Hepatocyte (in vitro differentiated cells): ENCODE data around the gene HSD17B7.

Experiments used
- EZH2phosphoT487 ChIP-seq: fragments of 200-600 bp; sonication (generic); IDR thresholded peaks from one replicate; pipeline ENCODE4 v1.6.1; 2018; ENCODE audit warnings: antibody characterized with exemption, mild to moderate bottlenecking, low read depth, moderate library complexity; ENCODE audit not compliant: unreplicated experiment, severe bottlenecking
- TF ChIP-seq, protein P1 (sequence below): fragments of 200-600 bp; sonication (generic); IDR thresholded peaks from 2 replicates; pipeline ENCODE4 v1.5.1; 2016; ENCODE audit warnings: antibody characterized with exemption, mild to moderate bottlenecking; ENCODE audit not compliant: poor library complexity

DNA sequence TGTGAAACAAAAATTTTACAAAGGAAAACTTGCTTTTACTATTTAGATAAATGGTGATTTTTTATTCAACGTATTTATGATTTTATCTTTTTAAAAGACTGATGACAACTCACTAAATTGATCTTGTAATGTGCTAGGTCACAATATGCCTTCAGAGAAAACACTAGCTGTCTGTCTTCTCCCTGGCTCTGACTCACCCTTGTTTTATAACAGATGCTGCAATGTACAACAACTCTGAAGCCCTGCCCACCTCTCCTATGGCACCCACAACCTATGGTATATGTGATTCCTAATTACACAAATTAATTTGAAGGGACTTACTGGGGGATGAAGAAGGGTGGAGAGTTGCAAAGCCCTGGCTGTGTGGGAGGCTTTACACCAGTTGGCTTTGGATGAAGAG lies 24.7 kb upstream of the HSD17B7 start:
- TF ChIP-seq, protein P1, sequence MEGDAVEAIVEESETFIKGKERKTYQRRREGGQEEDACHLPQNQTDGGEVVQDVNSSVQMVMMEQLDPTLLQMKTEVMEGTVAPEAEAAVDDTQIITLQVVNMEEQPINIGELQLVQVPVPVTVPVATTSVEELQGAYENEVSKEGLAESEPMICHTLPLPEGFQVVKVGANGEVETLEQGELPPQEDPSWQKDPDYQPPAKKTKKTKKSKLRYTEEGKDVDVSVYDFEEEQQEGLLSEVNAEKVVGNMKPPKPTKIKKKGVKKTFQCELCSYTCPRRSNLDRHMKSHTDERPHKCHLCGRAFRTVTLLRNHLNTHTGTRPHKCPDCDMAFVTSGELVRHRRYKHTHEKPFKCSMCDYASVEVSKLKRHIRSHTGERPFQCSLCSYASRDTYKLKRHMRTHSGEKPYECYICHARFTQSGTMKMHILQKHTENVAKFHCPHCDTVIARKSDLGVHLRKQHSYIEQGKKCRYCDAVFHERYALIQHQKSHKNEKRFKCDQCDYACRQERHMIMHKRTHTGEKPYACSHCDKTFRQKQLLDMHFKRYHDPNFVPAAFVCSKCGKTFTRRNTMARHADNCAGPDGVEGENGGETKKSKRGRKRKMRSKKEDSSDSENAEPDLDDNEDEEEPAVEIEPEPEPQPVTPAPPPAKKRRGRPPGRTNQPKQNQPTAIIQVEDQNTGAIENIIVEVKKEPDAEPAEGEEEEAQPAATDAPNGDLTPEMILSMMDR: no peak
- no peak for TF ChIP-seq EZH2phosphoT487
